Peyer's patch (tissue), 4 donors: ENCODE results near the gene AGAP1. TPM values are rescaled to one million over a fixed set of nuclear protein-coding genes. Genes with fewer than 3 reads are reported as not detected.

Experiments
- DNase-seq, 3 donors: peaks; one replicate each; pipeline ENCODE4 v3.0.0-alpha.2; 2017 to 2019
- H3K27ac ChIP-seq, 4 donors: fragments of 200-600 bp; sonication (generic); one replicate each; pipeline ENCODE4 v1.5.1; 2016 to 2019
- H3K27me3 ChIP-seq, 2 donors: fragments of 200-600 bp; sonication (generic); one replicate each; pipeline ENCODE4 v1.5.1; 2019
- H3K36me3 ChIP-seq, 3 donors: fragments of 200-600 bp; sonication (generic); one replicate each; pipeline ENCODE4 v1.5.1; 2016 to 2019
- H3K4me1 ChIP-seq, 4 donors: fragments of 200-600 bp; sonication (generic); one replicate each; pipeline ENCODE4 v1.5.1; 2016 to 2019
- H3K4me3 ChIP-seq, 4 donors: fragments of 200-600 bp; sonication (generic); 1 replicate in 3 of 4; 2 replicates in 1 of 4; pipeline ENCODE4 v1.5.1; 2016 to 2019; ENCODE audit warnings: mild to moderate bottlenecking in 1 of 4
- H3K9me3 ChIP-seq, 4 donors: fragments of 200-600 bp; sonication (generic); one replicate each; pipeline ENCODE4 v1.5.1; 2016 to 2019; ENCODE audit warnings: mild to moderate bottlenecking in 1 of 4
- POLR2A ChIP-seq, 2 donors: fragments of 450-650 bp; IDR thresholded peaks; one replicate each; pipeline ENCODE4 v1.5.1; 2017; ENCODE audit warnings: antibody characterized with exemption in 2 of 2, mild to moderate bottlenecking in 2 of 2, moderate library complexity in 2 of 2
- total RNA-seq, 4 donors: library from RNA; depleted of rRNA; stranded (reverse); fragments of >200 nt; gene quantifications; one replicate each; pipeline ENCODE4 v1.1.0, GENCODE V29; 2016
- TF ChIP-seq, protein P1 (sequence below), 6 experiments: fragments of 450-650 bp in 4 of 6; fragments of 200-600 bp in 2 of 6; sonication (generic) in 1 of 6; IDR thresholded peaks; one replicate each; pipeline ENCODE4 v1.5.1; 2017 to 2019; ENCODE audit warnings: antibody characterized with exemption in 6 of 6, mild to moderate bottlenecking in 3 of 6, moderate library complexity in 1 of 6

AGAP1 gene
- total RNA-seq, 4 donors from 2014 or later, result 55.7 to 79.1 (median 66.9) TPM

DNA sequence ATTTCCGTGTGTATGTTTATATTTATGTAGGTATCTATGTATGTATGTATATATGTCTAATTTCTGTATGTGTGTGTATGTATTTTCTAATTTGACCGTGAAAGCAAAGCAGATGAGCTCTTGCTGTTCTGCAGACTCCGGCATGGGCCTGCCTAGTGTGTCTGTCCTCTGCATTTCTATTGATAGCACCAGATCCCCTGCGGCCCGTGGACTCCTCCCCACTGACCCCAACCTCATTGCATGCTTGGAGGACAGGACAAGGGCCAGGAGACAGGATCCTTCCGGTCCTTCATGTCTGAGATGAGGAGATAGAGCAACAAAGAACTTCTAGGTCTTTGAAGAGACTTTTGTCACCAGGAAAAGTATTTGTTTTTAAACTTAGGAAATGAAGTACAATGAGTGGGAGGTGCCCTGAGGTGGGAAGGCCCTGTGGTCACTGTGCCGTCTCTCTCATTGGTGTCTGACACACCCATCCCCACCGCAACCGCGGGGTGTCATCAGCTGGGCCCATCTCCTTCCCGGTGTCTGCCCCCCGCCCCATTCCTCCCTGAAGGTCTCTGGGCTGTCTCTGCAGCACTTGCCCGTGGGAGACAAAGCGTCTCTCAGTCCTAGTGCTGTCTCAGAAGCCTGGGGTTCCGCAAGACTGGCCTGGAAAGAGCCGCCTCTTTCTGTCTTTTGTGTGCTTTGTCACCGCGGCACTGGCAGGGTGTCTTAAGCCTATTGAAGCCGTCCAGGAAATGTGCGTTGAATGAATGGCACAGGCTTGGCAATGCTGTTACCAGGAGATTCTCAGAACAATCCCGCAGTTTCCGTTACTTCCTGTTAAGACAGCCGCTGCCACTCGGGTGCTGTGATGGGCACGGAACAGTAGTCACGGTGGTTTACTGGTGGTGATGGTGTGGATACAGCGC lies 216.4 kb downstream of the AGAP1 start:
- TF ChIP-seq, protein P1, sequence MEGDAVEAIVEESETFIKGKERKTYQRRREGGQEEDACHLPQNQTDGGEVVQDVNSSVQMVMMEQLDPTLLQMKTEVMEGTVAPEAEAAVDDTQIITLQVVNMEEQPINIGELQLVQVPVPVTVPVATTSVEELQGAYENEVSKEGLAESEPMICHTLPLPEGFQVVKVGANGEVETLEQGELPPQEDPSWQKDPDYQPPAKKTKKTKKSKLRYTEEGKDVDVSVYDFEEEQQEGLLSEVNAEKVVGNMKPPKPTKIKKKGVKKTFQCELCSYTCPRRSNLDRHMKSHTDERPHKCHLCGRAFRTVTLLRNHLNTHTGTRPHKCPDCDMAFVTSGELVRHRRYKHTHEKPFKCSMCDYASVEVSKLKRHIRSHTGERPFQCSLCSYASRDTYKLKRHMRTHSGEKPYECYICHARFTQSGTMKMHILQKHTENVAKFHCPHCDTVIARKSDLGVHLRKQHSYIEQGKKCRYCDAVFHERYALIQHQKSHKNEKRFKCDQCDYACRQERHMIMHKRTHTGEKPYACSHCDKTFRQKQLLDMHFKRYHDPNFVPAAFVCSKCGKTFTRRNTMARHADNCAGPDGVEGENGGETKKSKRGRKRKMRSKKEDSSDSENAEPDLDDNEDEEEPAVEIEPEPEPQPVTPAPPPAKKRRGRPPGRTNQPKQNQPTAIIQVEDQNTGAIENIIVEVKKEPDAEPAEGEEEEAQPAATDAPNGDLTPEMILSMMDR (IDR thresholded peaks at IDR 0.05), result no peak
- no peak for TF ChIP-seq POLR2A (IDR thresholded peaks at IDR 0.05)

DNA sequence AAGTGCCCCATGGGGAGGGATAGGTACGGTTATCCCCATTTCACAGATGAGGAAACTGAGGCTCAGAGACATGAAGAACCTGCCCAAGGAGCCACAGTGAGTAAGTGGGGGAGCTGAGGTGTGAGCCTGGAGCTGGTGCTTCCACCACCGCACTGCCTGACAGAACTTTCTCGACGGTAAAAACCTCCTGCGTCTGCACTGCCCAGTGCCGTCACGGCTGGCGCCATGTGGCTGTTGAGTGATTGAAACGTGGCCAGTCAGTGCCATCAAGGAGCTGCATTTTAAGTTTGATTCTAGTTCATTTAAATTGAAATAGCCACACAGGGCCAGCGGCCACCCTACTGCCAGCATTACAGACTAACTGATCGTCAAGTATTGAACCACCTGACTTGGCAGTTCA lies 217.1 kb downstream of the AGAP1 start:
- H3K36me3 ChIP-seq, result peaks cover 0 to 13% (median 0%) of the 10 kb centered on the region in 3 donors
- H3K4me3 ChIP-seq, result no peak overlapping the region
- H3K27ac ChIP-seq, result no peak overlapping the region
- no peak for TF ChIP-seq POLR2A (IDR thresholded peaks at IDR 0.05)
- TF ChIP-seq, protein P1 (IDR thresholded peaks at IDR 0.05), result no peak
- peak in 1 of 3 donors; percentile 23 for DNase-seq
- H3K27me3 ChIP-seq, result no peaks in the 10 kb centered on the region
- peaks cover 0 to 7% (median 0%) of the 10 kb centered on the region in 4 donors for H3K4me1 ChIP-seq
- H3K9me3 ChIP-seq, result no peaks in the 10 kb centered on the region

More for the DNA sequence above, 216.4 kb downstream of the AGAP1 start:
- DNase-seq, result no peak
- peaks cover 0 to 10% (median 0%) of the 10 kb centered on the region in 4 donors for H3K4me1 ChIP-seq
- H3K9me3 ChIP-seq, result no peaks in the 10 kb centered on the region
- H3K27me3 ChIP-seq, result no peaks in the 10 kb centered on the region
- peak overlapping the region in 2 of 4 donors; percentile 33 to 92 for H3K27ac ChIP-seq
- H3K4me3 ChIP-seq, result no peak overlapping the region
- peaks cover 0 to 13% (median 0%) of the 10 kb centered on the region in 3 donors for H3K36me3 ChIP-seq

DNA sequence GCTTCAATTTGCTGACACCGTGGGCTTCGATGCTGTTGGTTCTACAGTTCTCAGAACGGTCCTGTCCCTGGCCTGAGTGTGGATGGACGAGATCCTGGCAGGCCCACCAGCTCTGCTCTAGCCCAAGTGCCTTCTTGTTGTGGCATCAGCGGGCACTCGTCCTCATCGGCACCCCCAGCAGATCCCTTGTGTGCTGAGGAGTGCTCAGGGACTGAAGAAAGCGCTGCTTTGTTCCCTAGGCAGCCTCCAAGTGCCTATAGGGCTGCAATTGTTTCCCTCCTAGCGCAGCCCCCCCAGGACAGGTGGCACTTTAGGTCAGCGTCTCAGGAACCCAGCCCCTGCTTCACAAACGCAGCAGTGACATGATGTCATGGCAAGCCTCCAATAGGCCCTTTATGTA lies 217.7 kb downstream of the AGAP1 start:
- Histone ChIP-seq H3K36me3 (peaks cover 0 to 13% (median 0%) of the 10 kb centered on the region in 3 donors), H3K27me3 (no peaks in the 10 kb centered on the region), H3K4me1 (peaks cover 0 to 7% (median 0%) of the 10 kb centered on the region in 4 donors), H3K27ac (no peak overlapping the region), H3K9me3 (no peaks in the 10 kb centered on the region), H3K4me3 (no peak overlapping the region)
- DNase-seq, result peak in 1 of 3 donors; percentile 38
- TF ChIP-seq, protein P1 (IDR thresholded peaks at IDR 0.05), result no peak
- no peak for TF ChIP-seq POLR2A (IDR thresholded peaks at IDR 0.05)

DNA sequence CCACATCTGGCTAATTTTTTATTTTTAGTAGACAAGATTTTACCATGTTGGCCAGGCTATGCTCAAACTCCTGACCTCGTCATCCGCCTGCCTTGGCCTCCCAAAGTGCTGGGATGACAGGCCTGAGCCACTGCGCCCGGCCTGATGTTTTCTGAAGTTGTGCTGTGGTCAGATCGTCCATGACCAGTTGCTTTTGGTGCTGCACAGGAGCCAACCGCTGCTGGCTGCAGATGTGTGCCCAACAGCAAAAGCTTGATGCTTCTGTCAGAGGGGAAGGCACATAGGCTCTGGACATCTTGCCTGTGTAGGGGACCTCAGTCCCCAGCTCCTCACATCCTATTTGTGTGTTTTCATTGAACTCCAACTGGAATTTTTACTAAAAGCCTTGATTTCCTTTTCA lies 218.3 kb downstream of the AGAP1 start:
- TF ChIP-seq POLR2A (IDR thresholded peaks at IDR 0.05), result no peak
- TF ChIP-seq, protein P1 (IDR thresholded peaks at IDR 0.05), result no peak
- H3K9me3 ChIP-seq, result no peaks in the 10 kb centered on the region

DNA sequence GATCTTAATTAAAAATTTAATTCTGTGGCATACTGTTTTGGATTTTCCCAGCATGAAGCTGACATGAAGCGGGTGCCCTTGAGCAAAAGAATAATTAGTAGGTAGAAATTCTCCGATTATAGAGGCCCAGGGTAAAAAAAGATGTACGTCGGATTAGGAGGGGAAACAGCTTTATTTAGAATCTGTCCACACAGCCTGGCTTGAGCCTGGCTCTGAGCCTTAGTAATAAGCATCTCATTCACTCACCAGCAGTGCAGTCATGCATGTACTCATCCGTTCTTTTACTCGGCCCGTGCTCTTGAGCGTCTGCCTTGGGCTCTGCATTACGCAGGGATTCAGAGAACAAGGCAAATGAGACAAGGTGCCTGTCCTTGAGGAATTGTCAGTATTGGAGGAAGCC lies 219.3 kb downstream of the AGAP1 start:
- TF ChIP-seq, protein P1 (IDR thresholded peaks at IDR 0.05), result no peak
- TF ChIP-seq POLR2A (IDR thresholded peaks at IDR 0.05), result no peak
- DNase-seq, result no peak
- no peaks in the 10 kb centered on the region for H3K9me3 ChIP-seq
- H3K27ac ChIP-seq, result no peak overlapping the region
- peaks cover 0 to 7% (median 0%) of the 10 kb centered on the region in 4 donors for H3K4me1 ChIP-seq
- H3K4me3 ChIP-seq, result no peak overlapping the region
- no peaks in the 10 kb centered on the region for H3K27me3 ChIP-seq
- H3K36me3 ChIP-seq, result peaks cover 0 to 13% (median 0%) of the 10 kb centered on the region in 3 donors

More for the DNA sequence above, 218.3 kb downstream of the AGAP1 start:
- Histone ChIP-seq H3K27ac (no peak overlapping the region), H3K4me1 (peaks cover 0 to 7% (median 0%) of the 10 kb centered on the region in 4 donors), H3K4me3 (no peak overlapping the region), H3K27me3 (no peaks in the 10 kb centered on the region), H3K36me3 (peaks cover 0 to 13% (median 0%) of the 10 kb centered on the region in 3 donors)
- peak in 1 of 3 donors; percentile 19 for DNase-seq
